ENCODE data around the gene FBXW2. TPM values are rescaled to one million over a fixed set of nuclear protein-coding genes. Genes with fewer than 3 reads are reported as not detected.
"Not testable (repeated sequence)": the region's sequence is repeated elsewhere in the genome, so short reads cannot be mapped to it uniquely, and the experiment has no call there.

The FBXW2 gene
- polyA plus RNA-seq, 1 donor from 2014 or later: 27.3 TPM

DNA sequence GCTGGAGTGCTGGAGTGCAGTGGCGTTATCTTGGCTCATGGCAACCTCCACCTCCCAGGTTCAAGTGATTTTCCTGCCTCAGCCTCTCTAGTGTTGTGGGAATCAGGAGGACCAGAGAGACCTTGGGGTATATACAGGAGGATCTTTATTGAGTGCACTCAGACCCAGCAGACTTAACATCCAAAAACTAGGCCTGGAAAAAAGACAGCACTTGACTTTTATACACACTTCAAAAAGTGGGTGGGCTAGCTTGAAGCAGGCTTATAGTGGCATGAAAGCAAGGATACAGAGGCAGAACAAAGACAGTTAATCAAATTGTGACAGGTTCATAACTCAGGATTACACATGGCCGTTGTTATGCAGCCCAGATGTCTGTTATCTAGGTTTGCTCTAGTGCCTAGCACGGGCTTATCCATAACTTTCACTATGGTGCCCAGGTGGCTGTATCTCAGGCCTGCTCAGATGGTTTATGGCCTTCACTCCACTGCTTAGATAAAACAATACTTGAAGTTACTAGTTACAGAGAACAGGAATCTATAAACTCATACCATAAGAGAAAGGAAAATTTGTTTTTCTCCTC, 11.7 kb upstream of the FBXW2 start:
- H3K9me3 Mint-ChIP-seq: peaks cover 6 to 46% (median 25%) of the 10 kb centered on the region in 3 donors
- not testable (repeated sequence) for H3K36me3 Mint-ChIP-seq, H3K4me1 Mint-ChIP-seq

DNA sequence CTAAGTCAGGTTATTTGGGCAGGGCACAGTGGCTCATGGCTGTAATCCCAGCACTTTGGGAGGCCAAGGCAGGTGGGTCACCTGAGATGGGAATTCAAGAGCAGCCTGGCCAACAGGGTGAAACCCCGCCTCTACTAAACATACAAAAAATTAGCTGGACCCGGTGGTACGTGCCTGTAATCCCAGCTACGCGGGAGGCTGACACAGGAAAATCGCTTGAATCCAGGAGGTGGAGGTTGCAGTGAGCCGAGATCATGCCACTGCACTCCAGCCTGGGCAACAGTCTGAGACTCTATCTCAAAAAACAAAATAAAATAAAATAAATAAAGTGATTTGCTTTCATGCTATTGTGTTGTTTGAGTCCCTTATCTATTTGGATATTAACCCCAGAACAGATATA, 8.2 kb upstream of the FBXW2 start:
- no peaks in the 10 kb centered on the region for H3K27me3 Mint-ChIP-seq
- H3K36me3 Mint-ChIP-seq: peaks cover 3% of the 10 kb centered on the region
- H3K27ac Mint-ChIP-seq: no peak overlapping the region
- H3K9me3 Mint-ChIP-seq: peaks cover 3 to 19% (median 11%) of the 10 kb centered on the region in 3 donors
- H3K4me1 Mint-ChIP-seq: peaks cover 0 to 3% (median 0%) of the 10 kb centered on the region in 3 donors
- H3K4me3 Mint-ChIP-seq: no peak overlapping the region

More for the DNA sequence above, 11.7 kb upstream of the FBXW2 start:
- H3K27me3 Mint-ChIP-seq, H3K27ac Mint-ChIP-seq, H3K4me3 Mint-ChIP-seq: not testable (repeated sequence)

DNA sequence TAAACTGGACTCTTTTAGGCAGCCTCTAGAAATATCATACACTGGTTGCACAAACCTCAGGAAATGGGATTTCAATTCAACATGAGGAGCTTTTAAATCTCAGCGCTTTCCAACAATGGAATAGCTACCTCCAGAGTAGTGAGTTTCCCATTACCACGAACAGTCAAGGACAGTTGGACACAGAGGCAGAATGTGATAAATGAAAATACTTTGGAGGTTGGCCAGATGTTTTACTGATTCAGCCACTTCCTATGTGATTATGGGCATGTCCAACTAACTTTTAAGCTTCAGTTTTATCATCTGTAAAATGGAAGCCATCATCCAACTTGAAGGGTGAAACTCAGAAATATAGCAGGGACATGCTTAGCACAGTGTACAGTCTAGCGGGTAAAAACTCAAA, 2.1 kb downstream of the FBXW2 start:
- H3K27ac Mint-ChIP-seq: peak overlapping the region in 2 of 3 donors; percentile 14 to 63
- H3K4me3 Mint-ChIP-seq: peak overlapping the region in 1 of 4 donors; percentile 94
- peaks cover 3% of the 10 kb centered on the region for H3K36me3 Mint-ChIP-seq
- H3K4me1 Mint-ChIP-seq: peaks cover 37 to 43% (median 39%) of the 10 kb centered on the region in 3 donors
- no peaks in the 10 kb centered on the region for H3K9me3 Mint-ChIP-seq
- no peaks in the 10 kb centered on the region for H3K27me3 Mint-ChIP-seq

DNA sequence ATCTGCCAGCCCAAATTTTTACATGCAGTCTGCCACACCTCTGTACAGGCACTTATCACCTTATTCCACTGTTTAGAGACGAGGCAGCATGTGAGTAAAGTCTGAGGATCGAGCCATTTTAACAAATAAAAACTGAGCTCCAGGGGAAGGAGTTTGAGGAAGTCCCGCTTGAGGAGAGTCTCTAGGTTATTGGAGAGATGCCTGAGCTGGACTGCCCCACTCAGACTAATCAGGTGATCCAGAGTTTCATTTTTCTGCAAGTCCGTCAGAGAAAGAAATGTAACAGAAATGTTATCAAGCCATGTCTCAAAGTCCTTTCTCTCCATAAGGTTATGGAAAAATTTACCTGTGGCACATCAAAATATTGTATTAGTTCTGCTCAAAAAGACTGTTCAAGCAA, 5.3 kb downstream of the FBXW2 start:
- Mint-ChIP-seq H3K36me3 (peaks cover 7% of the 10 kb centered on the region), H3K27ac (peak overlapping the region in 1 of 3 donors; percentile 25), H3K4me3 (no peak overlapping the region), H3K4me1 (peaks cover 32 to 48% (median 39%) of the 10 kb centered on the region in 3 donors), H3K27me3 (no peaks in the 10 kb centered on the region), H3K9me3 (no peaks in the 10 kb centered on the region)

DNA sequence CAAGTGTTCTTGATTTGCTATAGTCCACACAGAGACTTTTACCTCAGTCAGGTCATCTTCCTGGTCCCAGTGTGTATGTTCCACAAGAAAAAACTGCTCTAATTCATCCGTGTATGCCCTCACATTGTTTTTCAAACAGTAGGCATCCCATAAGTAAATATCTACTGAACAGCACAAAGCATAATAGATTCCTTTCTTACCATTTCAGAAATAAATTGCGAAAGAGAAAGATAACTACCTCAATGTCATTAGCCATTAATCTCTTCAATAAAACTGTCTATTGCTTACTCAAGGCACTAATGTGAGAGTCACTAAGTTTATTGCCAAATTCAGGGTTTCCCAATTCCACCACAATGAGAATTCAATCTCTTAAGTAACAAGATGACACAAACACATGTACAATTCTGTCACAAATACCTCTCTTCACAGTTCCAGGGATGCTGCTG, 9.6 kb downstream of the FBXW2 start:
- H3K4me3 Mint-ChIP-seq: no peak overlapping the region

DNA sequence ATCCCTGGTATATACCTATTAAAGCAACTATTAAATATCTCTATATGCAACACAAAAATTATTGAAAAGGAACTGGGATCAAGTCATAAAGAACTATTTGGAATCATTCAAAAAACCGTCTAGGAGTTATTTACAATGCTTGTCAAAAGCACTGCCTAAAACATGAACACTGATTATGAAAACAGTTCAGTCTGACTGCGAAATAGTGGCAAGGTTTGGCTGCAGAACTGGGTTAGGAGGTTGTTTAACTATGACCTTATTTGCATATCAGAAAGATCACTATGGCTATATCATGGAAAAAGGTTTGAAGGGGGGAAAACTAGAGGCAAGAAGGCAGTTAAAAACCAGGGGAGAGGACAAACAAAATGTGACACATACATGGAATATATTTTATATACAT, 12.0 kb downstream of the FBXW2 start:
- Mint-ChIP-seq H3K4me3 (no peak overlapping the region), H3K27ac (no peak overlapping the region), H3K36me3 (peaks cover 7% of the 10 kb centered on the region), H3K9me3 (no peaks in the 10 kb centered on the region), H3K27me3 (no peaks in the 10 kb centered on the region), H3K4me1 (peaks cover 7 to 16% (median 15%) of the 10 kb centered on the region in 3 donors)

More for the DNA sequence above, 9.6 kb downstream of the FBXW2 start:
- Mint-ChIP-seq H3K9me3 (no peaks in the 10 kb centered on the region), H3K4me1 (peaks cover 13 to 27% (median 22%) of the 10 kb centered on the region in 3 donors), H3K27ac (no peak overlapping the region), H3K36me3 (peaks cover 5% of the 10 kb centered on the region), H3K27me3 (no peaks in the 10 kb centered on the region)

DNA sequence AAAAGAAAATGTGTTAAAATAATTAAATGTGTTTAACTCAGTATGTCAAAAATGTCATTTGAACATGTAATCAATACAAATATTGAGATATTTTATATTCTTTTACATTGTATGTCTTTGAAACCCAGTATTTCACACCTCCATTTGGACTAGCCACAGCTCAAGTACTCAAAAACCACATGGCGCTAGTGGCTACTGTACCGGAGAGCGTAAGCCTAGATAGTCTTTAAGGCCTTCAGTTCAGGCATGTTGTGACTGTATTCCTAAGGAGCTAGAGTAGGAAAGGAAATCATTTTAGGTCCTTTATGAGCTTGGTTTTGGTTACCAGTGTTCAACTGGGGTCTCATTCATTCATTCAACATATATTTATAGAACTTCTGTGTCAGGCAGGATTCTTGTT, 12.8 kb downstream of the FBXW2 start:
- Mint-ChIP-seq H3K9me3 (no peaks in the 10 kb centered on the region), H3K27me3 (no peaks in the 10 kb centered on the region), H3K4me1 (peaks cover 7 to 13% (median 13%) of the 10 kb centered on the region in 3 donors), H3K4me3 (no peak overlapping the region), H3K36me3 (peaks cover 9% of the 10 kb centered on the region), H3K27ac (no peak overlapping the region)

DNA sequence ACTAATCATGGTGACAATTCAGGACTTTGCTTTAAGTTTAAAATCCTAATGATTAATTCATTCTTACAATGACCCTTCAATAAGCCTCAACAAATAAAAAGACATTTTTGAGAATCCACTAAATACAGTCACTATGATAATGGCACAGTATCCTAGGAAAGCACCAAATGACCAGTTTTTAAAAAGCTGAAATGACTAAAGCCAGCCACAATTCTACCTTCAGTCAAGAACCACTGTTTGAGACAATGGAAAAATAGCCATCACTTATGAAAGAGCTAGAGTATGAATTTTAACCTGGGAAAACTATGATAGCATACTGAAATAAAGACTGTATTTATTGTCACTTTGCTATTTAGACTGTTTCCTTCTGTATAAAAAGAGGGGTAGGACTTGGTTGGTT, 14.0 kb downstream of the FBXW2 start:
- no peak overlapping the region for H3K27ac Mint-ChIP-seq
- no peaks in the 10 kb centered on the region for H3K9me3 Mint-ChIP-seq
- H3K27me3 Mint-ChIP-seq: no peaks in the 10 kb centered on the region
- peaks cover 7 to 13% (median 10%) of the 10 kb centered on the region in 3 donors for H3K4me1 Mint-ChIP-seq
- no peak overlapping the region for H3K4me3 Mint-ChIP-seq
- peaks cover 9% of the 10 kb centered on the region for H3K36me3 Mint-ChIP-seq

DNA sequence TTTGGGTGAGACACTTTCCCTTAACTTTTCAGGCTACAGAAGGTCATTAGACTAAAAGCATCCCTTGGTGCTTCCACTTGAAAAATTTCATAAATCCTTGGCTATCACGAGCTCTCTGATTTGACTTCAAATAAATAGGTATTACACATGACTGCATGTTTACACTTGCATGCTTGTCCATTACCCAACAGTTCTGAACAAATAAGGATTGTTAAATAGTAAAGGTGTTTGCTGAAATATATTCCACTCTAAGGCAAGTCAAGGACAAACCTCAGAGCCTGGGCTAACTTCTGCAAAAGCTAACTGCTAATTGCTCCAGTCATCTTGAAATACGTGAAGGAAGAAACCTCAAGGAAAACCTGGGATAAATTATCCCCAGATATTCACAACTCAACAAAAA, 14.5 kb downstream of the FBXW2 start:
- H3K4me1 Mint-ChIP-seq: peaks cover 6 to 8% (median 7%) of the 10 kb centered on the region in 3 donors
- no peak overlapping the region for H3K27ac Mint-ChIP-seq
- peaks cover 6% of the 10 kb centered on the region for H3K36me3 Mint-ChIP-seq
- H3K4me3 Mint-ChIP-seq: no peak overlapping the region
- H3K27me3 Mint-ChIP-seq: no peaks in the 10 kb centered on the region
- no peaks in the 10 kb centered on the region for H3K9me3 Mint-ChIP-seq

DNA sequence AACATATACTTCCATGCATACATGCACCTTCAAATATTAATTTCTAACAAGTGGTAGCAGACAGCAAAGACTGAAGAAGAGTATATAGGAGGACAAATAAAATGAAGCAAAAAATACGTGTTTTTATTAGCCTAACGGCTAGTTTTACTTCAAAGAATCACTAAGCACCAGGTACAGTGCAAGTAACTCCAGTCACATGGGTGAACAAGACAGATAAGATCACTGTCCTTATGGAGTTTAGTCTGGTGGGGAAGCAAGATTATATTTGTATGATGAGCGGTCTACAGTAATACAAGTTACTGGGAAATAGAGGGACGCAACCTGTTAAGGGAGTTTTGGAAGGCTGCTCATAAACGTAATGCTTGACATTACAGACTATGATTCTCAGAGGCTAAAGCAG, 16.0 kb downstream of the FBXW2 start:
- H3K4me1 Mint-ChIP-seq: peaks cover 2 to 7% (median 5%) of the 10 kb centered on the region in 3 donors
- H3K36me3 Mint-ChIP-seq: peaks cover 6% of the 10 kb centered on the region
- H3K9me3 Mint-ChIP-seq: no peaks in the 10 kb centered on the region
- H3K4me3 Mint-ChIP-seq: no peak overlapping the region
- no peak overlapping the region for H3K27ac Mint-ChIP-seq
- H3K27me3 Mint-ChIP-seq: no peaks in the 10 kb centered on the region

DNA sequence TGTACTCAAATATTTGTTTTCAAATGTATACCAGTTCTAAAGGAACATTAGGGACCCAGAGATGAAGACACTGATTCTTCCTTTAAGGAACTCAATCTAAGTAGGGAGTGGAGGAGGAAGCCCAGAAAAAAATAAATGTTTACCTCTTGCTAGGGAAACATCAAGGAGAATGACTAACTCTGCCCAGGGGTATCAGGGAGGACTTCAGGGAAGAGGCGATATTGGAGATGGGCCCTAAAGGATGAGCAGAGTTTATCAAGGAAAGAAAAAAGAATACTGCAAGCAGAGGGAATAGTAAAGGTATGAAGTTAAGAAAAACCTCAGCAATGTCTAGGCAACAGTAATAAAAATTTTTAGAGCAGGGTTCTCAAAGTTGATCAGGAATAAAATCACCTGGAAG, 16.4 kb downstream of the FBXW2 start:
- Mint-ChIP-seq H3K9me3 (no peaks in the 10 kb centered on the region), H3K4me3 (no peak overlapping the region), H3K27ac (no peak overlapping the region), H3K4me1 (peaks cover 2 to 7% (median 5%) of the 10 kb centered on the region in 3 donors), H3K27me3 (no peaks in the 10 kb centered on the region), H3K36me3 (peaks cover 6% of the 10 kb centered on the region)

DNA sequence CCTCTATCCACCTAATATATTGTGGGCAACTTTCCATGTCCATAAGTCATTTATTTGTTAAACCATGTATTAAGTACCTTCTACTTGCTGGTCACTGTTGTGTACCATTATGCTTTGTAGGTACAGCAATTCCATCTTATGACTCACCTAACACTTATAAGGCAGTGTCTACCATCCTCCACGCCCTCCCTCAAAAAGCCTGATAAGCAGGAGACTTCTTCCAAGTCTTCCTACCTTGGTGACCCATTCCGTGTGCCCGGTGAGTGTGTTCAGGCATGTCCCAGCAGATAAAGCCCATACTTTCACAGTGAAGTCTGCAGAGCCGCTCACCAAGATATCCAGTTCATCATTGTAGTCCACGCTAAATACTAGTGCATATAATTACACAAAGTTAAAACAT, 17.4 kb downstream of the FBXW2 start:
- Mint-ChIP-seq H3K4me1 (peaks cover 0 to 3% (median 0%) of the 10 kb centered on the region in 3 donors), H3K27ac (no peak overlapping the region), H3K4me3 (no peak overlapping the region), H3K36me3 (peaks cover 4% of the 10 kb centered on the region), H3K27me3 (no peaks in the 10 kb centered on the region), H3K9me3 (no peaks in the 10 kb centered on the region)

DNA sequence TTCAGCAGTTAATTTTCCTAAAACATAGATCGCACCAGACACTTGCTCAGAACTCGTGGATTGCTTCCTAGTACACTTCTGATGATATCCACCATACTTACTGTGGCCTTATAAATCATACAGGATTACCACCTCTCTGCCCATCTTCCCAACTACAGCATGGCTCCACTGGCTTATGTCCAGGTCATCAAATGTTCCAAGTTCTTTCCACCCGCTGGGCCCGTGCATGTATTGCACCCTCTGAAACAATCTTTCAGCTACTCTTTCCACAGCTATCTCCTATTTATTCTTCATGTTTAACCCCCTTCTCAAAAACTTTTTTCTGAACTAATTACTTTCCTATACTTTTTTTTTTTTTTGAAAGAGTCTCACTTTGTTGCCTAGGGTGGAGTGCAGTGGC, 18.5 kb downstream of the FBXW2 start:
- Mint-ChIP-seq H3K9me3 (no peaks in the 10 kb centered on the region), H3K36me3 (peaks cover 4% of the 10 kb centered on the region), H3K4me3 (no peak overlapping the region), H3K27me3 (no peaks in the 10 kb centered on the region), H3K27ac (no peak overlapping the region), H3K4me1 (peaks cover 0 to 3% (median 0%) of the 10 kb centered on the region in 3 donors)

DNA sequence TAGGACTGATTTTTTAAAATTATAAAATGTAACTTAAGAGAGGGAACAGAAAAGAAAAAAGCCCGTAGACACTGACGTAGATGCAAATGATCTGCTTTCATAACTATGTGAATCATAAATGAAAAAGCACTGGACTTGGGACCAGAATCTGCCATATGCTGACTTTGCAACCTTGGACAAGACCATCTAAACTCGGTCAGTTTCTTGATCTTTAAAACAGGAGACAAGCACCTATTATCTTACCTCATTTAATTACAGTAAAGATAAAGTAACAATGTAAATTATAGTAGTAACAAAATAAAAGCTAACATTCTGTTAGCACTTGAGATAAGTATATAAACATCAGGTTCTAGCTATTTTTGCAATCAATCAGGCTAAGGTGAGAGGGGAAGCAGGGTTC, 20.0 kb downstream of the FBXW2 start:
- peaks cover 0 to under 1% (median 0%) of the 10 kb centered on the region in 3 donors for H3K4me1 Mint-ChIP-seq
- H3K36me3 Mint-ChIP-seq: peaks cover 7% of the 10 kb centered on the region
- H3K4me3 Mint-ChIP-seq: no peak overlapping the region
- no peak overlapping the region for H3K27ac Mint-ChIP-seq
- H3K27me3 Mint-ChIP-seq: no peaks in the 10 kb centered on the region
- H3K9me3 Mint-ChIP-seq: no peaks in the 10 kb centered on the region

DNA sequence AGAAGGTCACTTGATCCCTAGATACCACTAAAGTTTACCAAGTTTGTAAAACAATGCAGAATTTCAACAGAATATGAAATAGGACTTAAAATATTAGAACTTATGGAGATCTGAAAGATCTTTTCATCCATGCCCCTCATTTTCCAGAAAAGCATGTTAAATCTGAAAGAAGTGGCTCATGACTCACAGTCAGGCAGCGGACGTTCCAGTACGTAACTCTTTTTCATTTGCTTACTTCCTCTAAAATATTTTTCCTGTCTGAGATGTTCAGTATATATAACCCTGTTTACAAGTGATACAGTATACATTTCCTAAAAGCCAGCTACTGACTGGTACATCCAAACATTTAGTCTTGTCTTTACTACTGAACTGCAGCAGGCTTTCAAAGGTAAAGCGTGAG, 22.3 kb downstream of the FBXW2 start:
- no peak overlapping the region for H3K27ac Mint-ChIP-seq
- peaks cover 6% of the 10 kb centered on the region for H3K36me3 Mint-ChIP-seq
- H3K4me3 Mint-ChIP-seq: no peak overlapping the region
- no peaks in the 10 kb centered on the region for H3K9me3 Mint-ChIP-seq
- no peaks in the 10 kb centered on the region for H3K27me3 Mint-ChIP-seq
- H3K4me1 Mint-ChIP-seq: no peaks in the 10 kb centered on the region

DNA sequence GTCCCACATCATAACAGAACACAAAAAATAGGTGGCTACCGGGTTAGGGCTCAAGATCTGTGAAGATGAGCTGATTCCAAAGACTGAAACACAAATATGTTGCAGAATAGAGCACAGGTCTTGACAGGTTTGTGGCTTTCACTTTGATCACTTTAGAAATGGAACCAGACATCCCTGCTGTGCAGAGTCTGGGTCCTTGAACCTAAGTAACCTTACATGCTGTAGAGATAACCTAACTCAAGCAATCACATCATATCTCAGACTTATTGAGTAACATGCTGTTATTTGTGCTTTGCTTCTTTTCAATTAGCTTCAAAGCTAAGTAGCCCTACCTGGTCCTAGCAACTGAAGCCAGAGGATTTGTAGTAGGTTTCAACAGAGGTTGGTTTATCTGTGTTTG, 24.3 kb downstream of the FBXW2 start:
- no peaks in the 10 kb centered on the region for H3K4me1 Mint-ChIP-seq
- peaks cover 7% of the 10 kb centered on the region for H3K36me3 Mint-ChIP-seq
- no peaks in the 10 kb centered on the region for H3K9me3 Mint-ChIP-seq
- no peak overlapping the region for H3K27ac Mint-ChIP-seq
- H3K27me3 Mint-ChIP-seq: no peaks in the 10 kb centered on the region
- no peak overlapping the region for H3K4me3 Mint-ChIP-seq

All from IgD-negative memory B cell (primary cell).